Cerebellar cortex (tissue), 1 donor: Measurements from ENCODE around the gene SP6.

ENCODE experiments used
- DNase-seq: peaks from one replicate; pipeline ENCODE4 v3.0.0-alpha.2; 2015; ENCODE audit warnings: low spot score

SP6 gene

GRCh38 chr17:47879028-47879585 lies 28.1 kb upstream of the SP6 start:
- no peak for DNase-seq

DNA sequence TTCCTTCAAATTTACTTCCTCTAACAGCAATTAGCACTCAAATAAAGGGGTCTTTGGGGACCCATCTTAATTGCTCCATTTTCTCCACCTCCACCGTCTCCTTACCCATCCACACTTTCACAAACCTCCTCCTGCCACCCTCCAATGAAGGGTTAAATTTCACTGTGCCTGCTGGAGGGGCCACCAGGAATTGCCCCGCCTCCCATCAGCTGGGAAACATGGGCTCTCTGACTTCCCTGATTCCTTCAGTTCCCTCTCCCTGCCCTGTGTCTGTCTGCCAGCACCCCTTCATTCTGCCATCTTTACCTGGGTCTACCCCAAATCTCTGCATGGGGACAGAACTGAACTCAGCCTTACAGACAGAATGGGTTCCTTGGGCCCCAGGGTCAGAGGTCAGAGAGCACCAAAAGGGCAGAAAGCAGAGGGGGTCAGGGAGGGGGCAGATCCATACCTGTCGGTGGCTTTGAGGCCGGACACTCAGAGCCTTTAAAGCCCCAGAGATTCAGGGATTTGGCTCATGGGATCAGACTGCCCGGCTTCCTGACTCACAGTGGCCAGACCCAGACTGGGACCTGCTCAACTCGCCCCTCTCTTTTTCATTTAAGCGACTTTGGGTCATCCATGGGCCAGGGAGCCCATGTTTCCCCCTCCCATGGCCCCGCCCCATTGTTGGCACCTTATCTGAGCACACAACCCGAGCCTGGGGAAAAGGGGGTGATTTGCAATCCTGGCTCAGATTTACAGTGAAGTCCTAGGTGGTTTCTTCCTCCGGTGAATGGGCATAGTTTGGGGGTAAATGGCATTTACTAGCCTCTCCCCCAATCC lies 27.5 kb upstream of the SP6 start:
- no peak for DNase-seq

DNA sequence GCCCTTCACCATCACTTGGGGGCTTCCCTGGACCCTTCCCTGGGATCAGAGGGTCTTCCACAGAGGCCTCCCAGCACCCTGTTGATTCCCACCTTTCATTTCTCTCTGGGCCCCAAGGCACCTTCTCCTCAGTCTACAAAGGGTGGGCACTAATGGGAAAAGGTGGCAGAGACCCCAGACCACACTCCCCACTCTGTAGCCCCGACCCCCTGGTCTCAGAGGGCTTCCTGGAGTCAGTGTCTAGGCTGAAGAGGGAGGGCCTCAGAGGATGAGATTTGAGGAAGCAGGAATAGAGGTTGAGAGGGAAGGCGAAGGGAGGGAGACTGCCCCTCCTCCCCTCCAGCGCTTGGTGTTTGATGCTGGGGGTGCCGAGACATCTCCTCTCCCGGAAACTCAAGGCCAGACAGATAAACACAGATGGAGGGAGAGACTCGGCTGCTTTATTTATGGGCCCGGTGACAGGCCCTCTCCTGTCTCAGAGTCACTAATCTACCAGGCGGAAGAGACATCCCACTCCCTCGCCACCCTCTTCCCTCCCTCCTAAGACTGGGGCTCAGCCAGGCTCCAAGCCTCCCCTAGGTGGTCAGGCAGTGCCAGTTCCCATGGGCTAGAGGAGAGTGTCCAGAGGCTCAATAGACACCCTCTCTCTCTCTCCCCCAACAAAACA lies 26.5 kb upstream of the SP6 start:
- DNase-seq, result no peak

- no peak for DNase-seq
Measured at GRCh38 chr17:47875011-47875985, 24.3 kb upstream of the SP6 start.

DNA sequence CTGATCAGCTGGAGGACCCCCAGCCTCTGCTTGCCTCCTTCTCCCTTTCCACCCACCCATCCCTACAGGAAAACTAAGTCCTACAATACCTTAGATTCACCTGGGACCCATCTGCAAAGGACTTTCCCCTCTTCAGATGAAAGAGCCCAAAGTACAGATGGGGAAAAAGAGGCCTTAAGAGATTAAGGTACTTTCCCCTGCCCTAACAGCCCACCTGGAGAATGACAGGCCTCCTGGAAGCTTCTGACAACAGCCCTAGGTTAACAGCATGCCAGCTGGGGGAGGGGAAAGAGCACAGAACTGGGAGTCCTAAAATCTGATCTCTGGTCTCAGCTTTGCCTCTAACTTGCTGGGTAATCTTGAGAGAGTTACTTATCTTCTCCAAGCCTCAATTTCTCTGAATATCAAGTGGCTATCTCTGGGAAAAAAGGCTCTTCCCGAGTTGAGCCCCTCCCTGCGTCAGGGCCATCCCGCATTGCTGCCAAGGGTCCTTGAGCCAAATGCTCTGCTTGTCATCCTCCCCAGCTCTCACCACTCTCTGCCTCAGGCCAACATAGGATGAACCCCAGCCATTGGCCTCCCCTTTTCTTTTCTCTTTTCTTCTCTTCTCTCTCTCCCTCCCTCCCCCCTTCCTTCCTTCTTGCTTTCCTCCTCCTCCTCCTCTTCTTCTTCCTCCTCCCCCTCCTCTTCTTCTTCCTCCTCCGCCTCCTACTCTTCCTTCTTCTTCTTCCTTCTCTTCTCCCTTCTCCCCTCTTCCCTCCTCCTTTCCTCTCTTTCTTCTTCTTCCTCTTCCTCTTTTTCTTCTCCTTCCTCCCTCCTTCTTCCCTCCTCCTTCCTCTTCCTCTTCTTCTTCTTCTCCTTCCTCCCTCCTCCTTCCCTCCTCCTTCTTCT lies 22.5 kb upstream of the SP6 start:
- DNase-seq, result no peak

- no peak for DNase-seq
Measured at GRCh38 chr17:47872651-47873161, 21.7 kb upstream of the SP6 start.

- no peak for DNase-seq
Measured at GRCh38 chr17:47872019-47872650, 21.2 kb upstream of the SP6 start.

GRCh38 chr17:47871048-47871447 lies 20.1 kb upstream of the SP6 start:
- no peak for DNase-seq

DNA sequence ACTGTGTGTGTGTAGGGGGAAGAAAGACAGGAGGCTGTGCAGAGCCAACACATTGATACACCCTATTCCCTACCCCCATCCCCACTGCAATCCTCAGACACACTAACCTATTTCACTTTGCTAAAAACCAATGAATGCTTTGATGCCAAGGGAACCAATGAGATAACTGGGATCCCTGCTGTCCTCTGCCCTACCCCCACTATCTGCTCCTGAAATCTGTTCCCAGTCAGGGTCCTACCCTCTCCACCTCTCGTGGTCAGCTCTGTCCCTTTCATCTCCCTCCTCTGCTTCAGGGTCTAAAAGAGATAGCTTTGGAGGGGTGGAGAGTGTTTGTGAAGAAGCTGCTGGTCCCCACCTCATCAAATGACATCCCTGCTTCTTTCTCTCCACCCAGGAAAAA lies 19.1 kb upstream of the SP6 start:
- DNase-seq, result no peak

GRCh38 chr17:47869114-47869513 lies 18.2 kb upstream of the SP6 start:
- DNase-seq, result no peak

DNA sequence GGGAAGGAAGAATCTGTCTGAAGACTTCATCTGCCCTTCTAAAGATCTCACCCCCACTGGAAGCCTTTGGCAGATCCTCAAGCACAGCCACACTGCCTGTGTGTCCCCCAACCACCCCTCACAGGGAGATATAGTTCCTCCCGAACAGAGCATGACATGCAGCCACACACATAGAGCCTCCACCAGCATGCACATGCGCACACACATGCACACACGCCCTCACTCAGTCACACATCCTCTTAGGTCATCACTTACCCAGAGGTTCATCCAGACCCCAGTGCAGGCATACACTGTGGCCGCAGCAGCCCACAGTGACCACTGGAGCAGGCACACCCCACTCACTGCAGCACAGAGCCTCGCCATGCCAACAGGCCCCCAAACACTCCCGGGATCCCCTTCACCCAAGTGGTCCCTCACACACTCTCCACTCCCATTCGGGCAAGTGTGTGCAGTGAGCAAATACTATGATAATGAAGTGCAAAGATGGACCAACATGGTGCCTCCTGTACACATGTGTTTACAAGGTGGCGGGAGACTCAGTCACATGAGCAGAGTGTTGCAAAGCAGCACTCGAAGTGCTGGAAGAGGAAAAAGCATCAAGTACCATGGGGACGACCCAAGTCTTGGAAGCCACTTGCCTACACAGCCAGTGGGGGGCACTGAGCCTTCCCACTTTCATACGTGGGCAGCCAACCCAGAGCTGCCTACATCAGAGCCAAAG lies 17.0 kb upstream of the SP6 start:
- no peak for DNase-seq

DNA sequence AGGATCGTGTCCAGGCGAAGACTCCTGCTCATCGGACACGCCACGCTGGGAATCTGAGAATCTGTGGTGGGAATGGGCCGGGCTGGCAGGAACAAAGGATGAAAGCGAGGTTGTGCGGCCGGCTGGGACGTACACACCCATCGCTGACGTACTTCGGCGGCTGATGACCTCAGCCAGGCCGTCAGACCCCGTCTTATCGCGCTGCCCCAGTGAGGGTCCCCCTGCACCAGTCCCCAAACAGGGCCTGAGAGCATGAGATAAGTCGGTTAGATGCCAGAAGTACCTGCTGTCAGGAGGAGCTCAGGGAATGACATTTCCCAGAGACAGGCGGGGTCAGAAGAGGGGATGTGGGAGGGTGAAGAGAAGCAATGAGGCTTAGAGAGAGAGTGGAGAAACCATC lies 16.0 kb upstream of the SP6 start:
- DNase-seq, result no peak

- DNase-seq, result no peak
Measured at GRCh38 chr17:47864791-47865216, 13.8 kb upstream of the SP6 start.

DNA sequence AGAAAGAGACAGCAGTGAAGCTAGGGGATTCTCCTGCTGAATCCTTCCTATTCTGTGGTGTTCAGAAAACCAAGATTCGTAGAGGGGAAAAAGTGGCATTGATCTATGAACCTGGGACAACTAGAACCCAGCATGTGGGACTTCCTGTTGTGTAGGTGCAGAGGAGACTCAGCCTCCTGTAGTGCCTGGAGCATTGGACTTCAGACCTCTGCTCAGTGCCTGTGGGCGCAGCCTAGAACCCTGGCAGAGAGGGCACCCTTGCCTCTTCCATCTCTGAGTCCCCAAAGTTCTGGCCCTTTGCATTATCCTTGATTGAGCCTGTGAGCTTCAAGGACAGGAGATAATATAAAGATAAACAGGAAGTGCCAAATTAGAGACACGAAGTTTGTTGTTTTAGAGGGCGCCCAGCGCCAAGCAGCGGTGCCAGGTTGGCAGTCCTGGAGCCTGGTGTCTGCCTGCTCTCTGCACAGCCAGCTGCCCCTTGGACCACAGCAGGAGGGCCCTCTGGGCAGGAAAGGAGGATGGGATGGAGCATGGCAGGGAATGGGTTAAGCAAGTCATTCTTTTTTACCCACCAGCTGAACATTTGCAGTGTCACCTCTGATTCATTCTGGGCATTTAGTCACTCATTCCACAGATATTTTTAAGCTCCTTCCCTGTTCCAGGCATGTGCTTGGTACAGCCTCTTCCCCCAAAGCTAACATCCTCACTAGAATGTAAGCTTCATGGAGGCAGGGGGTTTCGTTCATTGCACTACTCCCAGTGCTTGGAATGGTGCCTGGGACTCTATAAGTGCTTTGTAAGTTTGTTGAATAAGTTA lies 11.9 kb upstream of the SP6 start:
- DNase-seq, result no peak

DNA sequence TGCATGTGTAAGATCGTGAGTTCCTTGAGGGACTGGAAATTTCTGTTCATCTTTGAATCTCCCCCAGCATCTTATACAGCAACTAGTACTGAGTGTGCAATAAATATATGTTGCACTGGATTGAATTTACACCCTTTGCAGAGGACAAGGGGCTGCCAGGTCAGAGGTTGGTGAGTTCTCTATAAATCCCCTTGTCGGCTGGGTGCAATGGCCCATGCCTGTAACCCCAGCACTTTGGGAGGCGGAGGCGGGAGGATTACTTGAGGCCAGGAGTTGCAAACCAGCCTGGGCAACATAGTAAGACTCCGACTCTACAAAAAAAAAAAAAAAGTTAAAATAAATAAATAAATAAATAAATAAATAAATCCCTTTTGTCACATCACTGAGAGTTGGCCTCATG lies 9.4 kb upstream of the SP6 start:
- no peak for DNase-seq

DNA sequence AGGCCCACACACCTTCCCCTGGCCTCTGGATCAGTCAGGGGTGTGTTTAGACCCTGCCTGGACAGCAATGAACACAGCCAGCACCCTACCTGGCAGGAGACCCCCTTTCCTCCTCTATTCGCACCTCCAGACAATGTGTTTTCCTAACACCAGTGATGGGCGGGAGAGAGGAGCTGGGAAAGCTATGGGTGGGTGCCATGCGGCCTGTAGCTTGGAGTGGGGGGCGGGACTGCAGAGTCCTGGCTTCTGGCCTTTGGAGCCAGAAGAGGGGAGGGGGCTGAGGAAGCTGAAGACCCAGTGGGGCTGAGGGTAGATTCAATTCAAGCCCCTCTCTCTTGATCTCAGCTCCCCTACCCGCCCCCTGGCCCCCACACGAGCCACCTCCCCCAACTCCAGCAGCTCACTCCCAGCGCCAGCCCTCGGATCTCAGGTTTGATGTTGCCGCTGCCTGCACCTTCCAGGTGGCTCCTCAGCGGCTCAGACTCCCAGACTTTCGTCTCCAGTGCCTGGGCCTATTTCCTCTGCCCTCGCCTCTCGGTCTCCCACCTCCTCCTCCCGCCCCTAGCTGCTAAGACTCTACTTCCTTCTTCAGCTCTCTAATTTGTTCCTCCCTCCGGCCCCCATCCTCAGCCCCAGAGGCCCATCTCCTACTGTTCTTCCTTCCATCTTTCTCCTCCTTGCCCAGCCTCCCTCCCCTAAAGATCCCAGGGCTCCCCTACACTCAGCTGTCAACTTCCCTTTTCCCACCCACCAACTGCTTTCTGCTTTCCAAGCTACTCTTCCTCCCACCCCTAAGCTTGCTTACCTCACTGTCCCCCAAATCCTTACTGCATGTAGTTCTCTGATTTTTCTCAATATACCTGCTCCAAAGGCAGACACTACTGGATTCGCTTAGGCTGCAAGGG lies 6.8 kb upstream of the SP6 start:
- no peak for DNase-seq

GRCh38 chr17:47856830-47857229 lies 5.9 kb upstream of the SP6 start:
- no peak for DNase-seq

- no peak for DNase-seq
Measured at GRCh38 chr17:47855737-47856136, 4.8 kb upstream of the SP6 start.
